Endometrial microvascular endothelial cells (primary cell): ENCODE results near the gene CPNE9. TPM values are rescaled to one million over a fixed set of nuclear protein-coding genes. Genes with fewer than 3 reads are reported as not detected.

ENCODE experiments used
- in situ Hi-C: cut with HindIII; loops from 2 replicates; pipeline ENCODE4 v1.10.0; 2017; ENCODE audit warnings: low sequenced_read_pairs, low pct_unique_long_range_greater_than_20kb; ENCODE audit errors: inconsistent ontology term
- total RNA-seq: library from RNA; depleted of rRNA; stranded (reverse); fragments of >200 nt; gene quantifications from one replicate; pipeline ENCODE4 v1.2.3, GENCODE V29; 2015; ENCODE audit errors: inconsistent ontology term

CPNE9 gene, protein sequence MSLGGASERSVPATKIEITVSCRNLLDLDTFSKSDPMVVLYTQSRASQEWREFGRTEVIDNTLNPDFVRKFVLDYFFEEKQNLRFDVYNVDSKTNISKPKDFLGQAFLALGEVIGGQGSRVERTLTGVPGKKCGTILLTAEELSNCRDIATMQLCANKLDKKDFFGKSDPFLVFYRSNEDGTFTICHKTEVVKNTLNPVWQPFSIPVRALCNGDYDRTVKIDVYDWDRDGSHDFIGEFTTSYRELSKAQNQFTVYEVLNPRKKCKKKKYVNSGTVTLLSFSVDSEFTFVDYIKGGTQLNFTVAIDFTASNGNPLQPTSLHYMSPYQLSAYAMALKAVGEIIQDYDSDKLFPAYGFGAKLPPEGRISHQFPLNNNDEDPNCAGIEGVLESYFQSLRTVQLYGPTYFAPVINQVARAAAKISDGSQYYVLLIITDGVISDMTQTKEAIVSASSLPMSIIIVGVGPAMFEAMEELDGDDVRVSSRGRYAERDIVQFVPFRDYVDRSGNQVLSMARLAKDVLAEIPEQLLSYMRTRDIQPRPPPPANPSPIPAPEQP
- total RNA-seq = not detected

DNA sequence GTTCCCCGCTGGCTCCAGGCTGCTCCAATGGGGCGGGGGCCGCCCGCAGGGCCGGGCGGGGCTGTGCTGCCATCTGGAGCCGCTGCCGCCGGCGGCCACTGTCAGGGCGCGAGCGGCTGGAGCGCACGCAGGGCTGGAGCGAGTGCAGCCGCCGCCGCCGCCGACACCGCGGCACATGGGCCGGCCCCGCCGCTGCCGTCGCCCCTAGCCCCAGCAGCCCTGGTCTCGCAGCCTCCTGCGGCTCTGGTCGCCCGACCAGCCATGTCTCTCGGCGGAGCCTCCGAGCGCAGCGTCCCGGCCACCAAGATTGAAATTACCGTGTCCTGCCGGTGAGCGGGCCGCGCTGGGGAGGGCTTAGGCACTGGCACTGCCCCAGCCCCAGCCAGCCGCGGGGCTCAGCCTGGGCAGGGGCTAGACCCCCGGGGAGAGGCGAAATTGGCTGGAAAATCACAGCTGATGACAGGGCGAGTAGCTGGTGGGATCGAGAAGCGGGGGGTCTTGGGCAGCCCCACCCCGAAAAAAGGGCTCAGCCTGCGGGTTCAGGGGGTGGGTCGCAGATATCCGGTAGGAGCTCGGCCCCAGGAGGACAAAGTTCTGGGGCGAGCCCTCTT lies at the start of gene CPNE9:
TSS of gene CPNE9 (plus strand) at position 98 of the 611 bp plus-strand sequence. CDS start at position 262, 164 bp downstream.
- in situ Hi-C loops = no loop called here

GRCh38 chr3:9659849-9660248 lies 43.8 kb upstream of the CPNE9 start:
- in situ Hi-C loops = no loop called here

DNA sequence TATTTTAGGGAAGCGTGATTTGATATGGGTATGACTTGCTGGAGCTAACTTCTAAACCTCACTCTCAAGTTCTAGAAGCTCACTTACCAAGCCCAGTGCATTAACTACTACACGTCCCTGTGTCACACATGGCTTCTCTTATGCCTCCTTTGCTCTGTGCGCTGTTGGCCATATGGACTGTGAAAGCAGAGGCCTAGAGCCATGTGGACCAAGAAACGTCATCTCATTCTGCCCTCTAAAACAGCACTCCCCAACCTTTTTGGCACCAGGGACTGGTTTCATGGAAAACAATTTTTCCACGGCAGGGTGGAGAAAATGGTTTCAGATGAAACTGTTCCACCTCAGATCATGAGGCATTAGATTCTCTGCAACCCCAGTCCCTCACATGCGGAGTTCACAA lies 42.7 kb upstream of the CPNE9 start:
- in situ Hi-C loops = no loop called here

DNA sequence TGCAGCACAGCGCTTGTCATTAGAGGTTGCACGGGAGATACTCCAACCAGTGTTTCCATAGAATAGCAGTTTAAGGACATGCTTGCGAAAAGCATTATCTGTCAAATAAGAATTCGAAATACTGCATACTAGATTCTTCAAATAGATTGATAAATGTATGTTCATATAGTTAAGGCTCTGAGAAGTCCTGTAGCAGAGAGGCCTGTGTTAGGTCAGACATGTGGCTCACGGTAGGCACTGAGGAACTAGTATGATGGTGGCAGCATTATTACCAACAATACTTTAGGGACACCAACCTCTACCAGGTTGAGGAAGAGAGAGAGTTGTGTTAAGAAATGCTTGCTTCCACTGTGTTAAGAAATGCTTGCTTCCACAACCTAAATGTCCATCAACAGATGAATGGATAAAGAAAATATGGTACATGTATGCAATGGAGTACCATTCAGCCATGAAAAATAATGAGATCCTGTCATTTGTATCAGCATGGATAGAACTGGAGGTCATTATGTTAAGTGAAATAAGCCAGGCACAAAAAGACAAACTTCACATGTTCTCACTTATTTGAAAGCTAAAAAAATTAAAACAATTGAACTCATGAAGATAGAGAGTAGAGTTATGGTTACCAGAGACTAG lies 39.4 kb upstream of the CPNE9 start:
- in situ Hi-C loops = no loop called here

DNA sequence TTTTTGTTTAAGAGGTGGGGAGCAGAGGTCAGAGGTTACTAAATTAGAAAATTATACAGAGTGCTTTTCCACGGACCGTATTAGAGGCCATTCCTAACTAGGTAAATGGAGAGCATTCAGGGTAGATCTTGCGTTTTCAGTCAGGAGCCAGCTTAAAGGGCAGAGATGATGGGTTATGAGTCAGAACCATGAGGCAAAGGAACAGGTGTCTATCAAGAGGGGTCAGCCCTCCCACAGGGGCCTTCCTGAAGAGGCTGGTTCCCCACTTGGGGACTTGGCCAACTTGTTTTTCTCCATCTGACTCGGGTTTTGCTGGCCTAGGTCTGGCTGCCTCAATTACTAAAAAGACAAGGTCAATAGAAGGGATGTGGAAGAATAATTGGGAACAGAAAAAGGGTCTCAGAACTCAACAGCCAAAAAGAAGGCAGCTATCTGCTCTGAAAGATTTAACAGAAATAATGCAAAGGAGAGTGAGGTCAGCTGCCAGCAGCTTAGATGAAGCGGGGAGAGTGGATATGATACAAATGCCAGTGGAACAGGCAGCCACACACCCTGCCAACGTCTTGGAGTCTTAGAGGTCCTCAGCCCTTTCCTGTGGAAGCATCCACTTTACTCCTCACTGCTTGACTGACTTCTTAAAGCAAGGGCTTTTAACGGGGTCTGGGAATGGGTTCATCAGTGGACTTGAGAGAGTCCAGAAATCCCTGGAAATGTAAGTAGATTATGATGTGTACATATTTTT lies 36.8 kb upstream of the CPNE9 start:
- in situ Hi-C loops = no loop called here

DNA sequence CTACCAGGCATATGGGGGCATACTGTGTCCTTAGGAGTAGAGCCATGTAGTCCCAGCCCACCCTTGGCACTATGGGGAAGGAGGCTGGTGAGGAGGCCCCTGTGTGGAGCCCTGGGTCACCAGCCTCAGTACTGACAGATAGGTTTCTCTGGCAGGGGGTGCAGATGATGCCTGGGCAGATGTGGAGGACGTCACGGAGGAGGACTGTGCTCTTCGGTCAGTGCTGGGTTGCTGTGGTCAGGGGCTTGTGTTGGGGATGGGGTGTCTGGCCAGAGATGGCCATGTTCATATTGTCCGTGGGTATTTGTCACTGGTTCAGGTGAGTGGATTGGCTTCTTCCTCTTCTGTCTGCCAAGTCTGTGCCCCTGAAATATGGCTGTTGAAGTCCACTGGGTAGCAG lies 34.4 kb upstream of the CPNE9 start:
- in situ Hi-C loops = no loop called here

DNA sequence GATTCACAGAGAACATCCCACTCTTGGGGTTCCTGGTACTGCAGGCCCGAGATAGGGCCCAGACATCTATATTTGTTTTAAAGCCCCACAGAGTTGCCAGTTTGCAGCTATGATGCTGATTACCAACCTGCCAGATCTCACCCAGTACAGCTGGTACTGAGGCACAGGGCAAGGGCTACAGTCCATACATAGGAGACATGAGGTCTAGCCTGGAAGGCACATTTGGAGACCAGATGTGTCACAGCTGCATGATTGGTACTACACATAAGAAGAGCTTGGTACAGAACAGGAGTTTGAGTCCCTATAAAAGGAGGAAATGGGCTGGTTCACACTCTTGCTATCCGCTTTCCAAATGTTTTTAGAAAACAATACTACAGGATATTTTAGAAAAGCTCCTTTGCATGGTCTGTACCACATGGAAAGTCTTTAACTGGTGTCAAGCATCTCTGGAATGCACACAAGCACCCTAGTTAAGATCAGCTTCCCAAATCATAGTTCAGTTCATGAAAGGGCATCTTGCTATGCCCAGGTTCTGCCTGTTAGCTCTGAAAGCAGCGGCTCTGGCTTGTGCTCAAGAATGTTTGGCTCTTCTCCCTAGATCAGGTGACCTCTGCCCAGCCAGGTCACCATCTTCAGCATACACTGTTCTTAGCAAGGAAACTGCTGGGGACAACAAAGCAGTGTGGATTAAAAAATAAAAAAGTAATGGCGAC lies 33.8 kb upstream of the CPNE9 start:
- in situ Hi-C loops = no loop called here

GRCh38 chr3:9673082-9673481 lies 30.6 kb upstream of the CPNE9 start:
- in situ Hi-C loops = no loop called here

DNA sequence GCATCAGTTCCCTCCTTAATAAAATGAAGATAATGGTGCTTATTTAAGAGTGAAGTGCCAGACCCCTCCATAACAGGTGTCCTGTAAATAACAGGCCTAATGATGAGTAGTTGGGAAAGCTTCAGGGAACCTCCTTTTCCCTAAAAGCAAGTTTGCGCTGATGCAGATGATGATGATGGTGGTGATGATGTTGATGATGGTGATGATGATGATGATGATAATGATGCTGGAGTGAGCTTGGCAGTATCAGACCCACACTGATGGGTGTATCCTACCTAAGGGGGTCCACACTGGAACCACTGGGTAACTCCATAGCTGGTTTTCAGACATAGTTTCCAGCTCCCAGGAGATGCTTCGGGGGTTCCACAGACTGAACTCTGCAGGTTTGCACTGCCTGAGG lies 29.9 kb upstream of the CPNE9 start:
- in situ Hi-C loops = no loop called here

- in situ Hi-C loops = loop anchor here (25.0 kb wide), 1 partner anchor 189 kb away; no protein-coding TSS in a partner anchor
These were observed 27.8 kb upstream of the CPNE9 start for GRCh38 chr3:9675736-9676290.

DNA sequence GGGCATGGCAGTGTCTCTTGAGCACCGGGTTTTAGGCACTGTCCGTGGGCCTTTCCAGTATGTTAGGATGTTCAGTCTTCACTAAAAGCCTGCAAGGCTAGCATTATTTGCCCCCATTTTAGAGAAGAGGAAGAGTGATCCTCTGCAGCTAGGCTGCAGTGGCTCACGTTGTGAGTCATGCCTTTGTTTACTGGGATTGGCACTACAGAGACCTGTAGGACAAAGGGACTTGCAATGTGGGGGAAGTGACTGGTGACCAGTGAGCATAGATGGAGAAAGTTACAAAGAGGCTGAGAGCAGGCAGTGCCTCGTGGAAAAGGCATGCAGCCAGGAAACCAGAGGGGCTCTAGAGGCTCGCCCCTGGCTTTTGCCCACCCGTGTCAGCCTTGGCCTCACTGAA lies 26.8 kb upstream of the CPNE9 start:
- in situ Hi-C loops = loop anchor here (25.0 kb wide), 1 partner anchor 189 kb away; no protein-coding TSS in a partner anchor

DNA sequence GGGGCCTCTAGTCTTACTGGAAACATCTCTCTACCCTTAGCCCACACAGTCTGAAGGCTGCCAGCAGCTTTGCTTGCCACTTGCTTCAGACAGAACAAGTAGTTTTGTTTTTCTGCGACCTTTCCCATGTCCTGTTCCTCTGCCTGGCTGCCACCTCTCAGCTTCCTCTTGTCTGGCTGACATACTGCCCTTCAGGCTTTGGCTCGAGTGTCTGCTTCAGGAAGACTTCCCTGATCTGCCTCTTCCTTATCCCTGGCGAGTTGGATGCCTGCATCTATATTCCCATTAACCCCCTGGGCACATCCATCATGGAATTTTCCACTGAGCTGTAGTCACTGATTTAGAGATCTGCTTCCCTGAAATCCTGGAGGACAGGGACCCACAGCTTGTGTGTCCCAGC lies 25.1 kb upstream of the CPNE9 start:
- in situ Hi-C loops = loop anchor here (25.0 kb wide), 1 partner anchor 191 kb away; no protein-coding TSS in a partner anchor

GRCh38 chr3:9679476-9680080 lies 24.1 kb upstream of the CPNE9 start:
- in situ Hi-C loops = loop anchor here (25.0 kb wide), 1 partner anchor 192 kb away; no protein-coding TSS in a partner anchor

GRCh38 chr3:9681011-9681722 lies 22.5 kb upstream of the CPNE9 start:
- in situ Hi-C loops = loop anchor here (25.0 kb wide), 1 partner anchor 194 kb away; no protein-coding TSS in a partner anchor

GRCh38 chr3:9681723-9682081 lies 21.9 kb upstream of the CPNE9 start:
- in situ Hi-C loops = loop anchor here (25.0 kb wide), 1 partner anchor 194 kb away; no protein-coding TSS in a partner anchor

DNA sequence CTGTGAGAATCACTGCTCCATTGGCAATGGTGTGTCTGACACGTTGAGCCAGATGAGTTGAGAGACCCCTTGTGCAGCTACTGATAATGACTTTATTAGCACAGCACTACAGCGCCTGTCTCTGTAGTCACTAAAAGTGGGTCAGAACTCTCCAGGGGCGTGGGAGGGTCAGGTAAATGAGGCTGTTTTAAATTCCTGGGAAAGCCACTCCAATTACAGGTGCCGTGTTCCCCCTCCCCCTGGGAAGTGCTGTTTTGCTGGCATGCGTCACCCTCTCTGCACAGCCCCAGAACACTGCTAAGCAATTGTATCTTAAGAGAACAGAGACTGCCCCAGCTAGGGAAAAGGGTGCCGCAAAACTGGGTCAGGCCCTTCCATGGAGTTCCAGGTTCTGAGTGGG lies 21.5 kb upstream of the CPNE9 start:
- in situ Hi-C loops = loop anchor here (25.0 kb wide), 1 partner anchor 195 kb away; no protein-coding TSS in a partner anchor

- in situ Hi-C loops = loop anchor here (25.0 kb wide), 1 partner anchor 196 kb away; no protein-coding TSS in a partner anchor
These were observed 20.2 kb upstream of the CPNE9 start for GRCh38 chr3:9683426-9683825.
